HEK293 (cell line): ENCODE data around the gene CAMKK1.

Experiments used
- FEZF1 ChIP-seq: fragments of 450-650 bp; formaldehyde crosslinking; IDR thresholded peaks from 2 replicates; pipeline ENCODE4 v1.5.1; 2016; ENCODE audit warnings: missing biosample characterization, missing genetic modification characterization
- MZF1 ChIP-seq: fragments of 450-650 bp; formaldehyde crosslinking; IDR thresholded peaks from 2 replicates; pipeline ENCODE4 v1.5.1; 2017; ENCODE audit warnings: missing biosample characterization, missing genetic modification characterization, borderline replicate concordance
- SALL2 ChIP-seq: fragments of 450-650 bp; formaldehyde crosslinking; IDR thresholded peaks from 2 replicates; pipeline ENCODE4 v1.5.0; 2017; ENCODE audit warnings: missing biosample characterization, mild to moderate bottlenecking, missing genetic modification characterization, borderline replicate concordance
- SCRT1 ChIP-seq: fragments of 450-650 bp; formaldehyde crosslinking; IDR thresholded peaks from 2 replicates; pipeline ENCODE4 v1.5.1; 2016; ENCODE audit warnings: missing biosample characterization, missing genetic modification characterization, borderline replicate concordance
- ZEB2 ChIP-seq: fragments of 450-650 bp; formaldehyde crosslinking; IDR thresholded peaks from 2 replicates; pipeline ENCODE4 v1.5.1; 2016; ENCODE audit warnings: missing biosample characterization, missing genetic modification characterization
- ZFHX2 ChIP-seq: fragments of 450-650 bp; formaldehyde crosslinking; conservative IDR thresholded peaks from 2 replicates; pipeline ENCODE4 v1.5.1; 2016; ENCODE audit warnings: missing biosample characterization, missing genetic modification characterization
- ZFP41 ChIP-seq: fragments of 450-650 bp; formaldehyde crosslinking; IDR thresholded peaks from 2 replicates; pipeline ENCODE4 v1.5.1; 2016; ENCODE audit warnings: missing biosample characterization, missing genetic modification characterization, borderline replicate concordance
- ZNF133 ChIP-seq: fragments of 450-650 bp; formaldehyde crosslinking; IDR thresholded peaks from 2 replicates; pipeline ENCODE4 v1.5.1; 2016; ENCODE audit warnings: missing biosample characterization, missing genetic modification characterization
- ZNF19 ChIP-seq: fragments of 450-650 bp; formaldehyde crosslinking; IDR thresholded peaks from 2 replicates; pipeline ENCODE4; 2016; ENCODE audit warnings: missing biosample characterization, missing genetic modification characterization, low read depth
- ZNF2 ChIP-seq: fragments of 450-650 bp; formaldehyde crosslinking; IDR thresholded peaks from 2 replicates; pipeline ENCODE4 v1.5.1; 2016; ENCODE audit warnings: missing biosample characterization, missing genetic modification characterization
- ZNF48 ChIP-seq: fragments of 450-650 bp; formaldehyde crosslinking; IDR thresholded peaks from 2 replicates; pipeline ENCODE4 v1.5.1; 2016; ENCODE audit warnings: missing biosample characterization, missing genetic modification characterization
- ZNF544 ChIP-seq: fragments of 450-650 bp; formaldehyde crosslinking; IDR thresholded peaks from 2 replicates; pipeline ENCODE4 v1.5.0; 2017; ENCODE audit warnings: missing biosample characterization, missing genetic modification characterization
- ZNF548 ChIP-seq: fragments of 450-650 bp; formaldehyde crosslinking; IDR thresholded peaks from 2 replicates; pipeline ENCODE4 v1.5.1; 2016; ENCODE audit warnings: missing biosample characterization, missing genetic modification characterization
- ZNF626 ChIP-seq: fragments of 450-650 bp; sonication (Bioruptor Pico); formaldehyde crosslinking; IDR thresholded peaks from 2 replicates; pipeline ENCODE4 v1.5.1; 2018; ENCODE audit warnings: missing biosample characterization, missing genetic modification characterization, inconsistent platforms
- ZNF777 ChIP-seq: fragments of 450-650 bp; formaldehyde crosslinking; IDR thresholded peaks from 2 replicates; pipeline ENCODE4 v1.5.1; 2017; ENCODE audit warnings: missing biosample characterization, missing genetic modification characterization, borderline replicate concordance
- TF ChIP-seq, protein P1 (sequence below): fragments of 450-650 bp; formaldehyde crosslinking; IDR thresholded peaks from 2 replicates; pipeline ENCODE4 v1.5.1; 2016; ENCODE audit warnings: missing biosample characterization, missing genetic modification characterization
- TF ChIP-seq, protein P2 (sequence below): fragments of 450-650 bp; formaldehyde crosslinking; IDR thresholded peaks from 2 replicates; pipeline ENCODE4 v1.5.1; 2016; ENCODE audit warnings: missing biosample characterization, missing genetic modification characterization
- TF ChIP-seq, protein P3 (sequence below): fragments of 450-650 bp; formaldehyde crosslinking; IDR thresholded peaks from 2 replicates; pipeline ENCODE4 v1.5.1; 2017; ENCODE audit warnings: missing biosample characterization, missing genetic modification characterization
- TF ChIP-seq, protein P4 (sequence below): fragments of 450-650 bp; formaldehyde crosslinking; IDR thresholded peaks from 2 replicates; pipeline ENCODE4 v1.5.1; 2016; ENCODE audit warnings: missing biosample characterization, missing genetic modification characterization
- TF ChIP-seq, protein P5 (sequence below): fragments of 450-650 bp; formaldehyde crosslinking; IDR thresholded peaks from 2 replicates; pipeline ENCODE4 v1.5.1; 2016; ENCODE audit warnings: missing biosample characterization, missing genetic modification characterization
- TF ChIP-seq, protein P6 (sequence below): fragments of 450-650 bp; formaldehyde crosslinking; IDR thresholded peaks from 2 replicates; pipeline ENCODE4 v1.5.1; 2016; ENCODE audit warnings: missing biosample characterization, missing genetic modification characterization, borderline replicate concordance
- TF ChIP-seq, protein P7 (sequence below): fragments of 450-650 bp; formaldehyde crosslinking; IDR thresholded peaks from 2 replicates; pipeline ENCODE4 v1.5.1; 2016; ENCODE audit warnings: missing biosample characterization, missing genetic modification characterization
- TF ChIP-seq, protein P8 (sequence below): fragments of 450-650 bp; formaldehyde crosslinking; IDR thresholded peaks from 2 replicates; pipeline ENCODE4 v1.5.1; 2016; ENCODE audit warnings: missing biosample characterization, missing genetic modification characterization

Gene CAMKK1

DNA sequence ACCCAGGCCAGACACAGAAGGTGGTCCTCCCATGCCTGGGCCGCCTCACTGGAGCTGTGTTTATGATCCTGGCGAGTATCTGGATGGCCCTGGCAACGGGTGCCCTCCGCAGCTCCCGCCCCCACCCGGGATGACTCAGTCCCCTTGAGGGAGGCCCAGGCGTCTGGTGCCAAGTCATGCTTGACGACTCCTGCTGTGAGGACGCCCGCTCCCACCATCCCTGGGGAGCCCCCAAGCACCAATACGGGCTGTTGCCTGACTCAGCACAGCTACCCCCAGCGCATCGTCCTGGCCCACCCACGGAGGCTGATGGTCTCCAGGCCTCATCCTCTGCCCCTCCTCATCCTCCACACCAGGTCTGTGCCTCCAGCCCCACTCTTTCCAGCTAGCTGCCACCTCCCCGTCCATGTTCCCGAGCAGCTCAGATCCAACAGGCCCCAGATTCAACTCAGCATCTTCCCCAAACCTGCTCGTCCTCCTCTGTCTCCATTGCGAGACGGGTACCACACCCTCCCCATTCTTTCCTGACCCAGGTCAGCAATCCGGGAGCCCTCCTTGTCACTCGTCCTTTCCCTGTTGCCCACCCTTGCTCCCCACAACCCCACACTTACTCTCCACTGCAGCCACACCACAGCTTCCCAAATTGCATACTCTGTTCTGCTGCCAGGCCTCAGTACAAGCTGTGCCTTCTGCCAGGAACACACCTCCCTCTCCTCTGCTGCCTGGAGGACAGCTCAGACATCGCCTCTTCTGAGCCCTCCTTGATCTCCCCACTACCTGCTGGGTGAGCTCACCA is 2.6 kb downstream of the CAMKK1 start (continued):
- TF ChIP-seq, protein P1, sequence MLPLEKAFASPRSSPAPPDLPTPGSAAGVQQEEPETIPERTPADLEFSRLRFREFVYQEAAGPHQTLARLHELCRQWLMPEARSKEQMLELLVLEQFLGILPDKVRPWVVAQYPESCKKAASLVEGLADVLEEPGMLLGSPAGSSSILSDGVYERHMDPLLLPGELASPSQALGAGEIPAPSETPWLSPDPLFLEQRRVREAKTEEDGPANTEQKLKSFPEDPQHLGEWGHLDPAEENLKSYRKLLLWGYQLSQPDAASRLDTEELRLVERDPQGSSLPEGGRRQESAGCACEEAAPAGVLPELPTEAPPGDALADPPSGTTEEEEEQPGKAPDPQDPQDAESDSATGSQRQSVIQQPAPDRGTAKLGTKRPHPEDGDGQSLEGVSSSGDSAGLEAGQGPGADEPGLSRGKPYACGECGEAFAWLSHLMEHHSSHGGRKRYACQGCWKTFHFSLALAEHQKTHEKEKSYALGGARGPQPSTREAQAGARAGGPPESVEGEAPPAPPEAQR (tag by site-specific recombination), result peak; percentile 97
- TF ChIP-seq, protein P2, sequence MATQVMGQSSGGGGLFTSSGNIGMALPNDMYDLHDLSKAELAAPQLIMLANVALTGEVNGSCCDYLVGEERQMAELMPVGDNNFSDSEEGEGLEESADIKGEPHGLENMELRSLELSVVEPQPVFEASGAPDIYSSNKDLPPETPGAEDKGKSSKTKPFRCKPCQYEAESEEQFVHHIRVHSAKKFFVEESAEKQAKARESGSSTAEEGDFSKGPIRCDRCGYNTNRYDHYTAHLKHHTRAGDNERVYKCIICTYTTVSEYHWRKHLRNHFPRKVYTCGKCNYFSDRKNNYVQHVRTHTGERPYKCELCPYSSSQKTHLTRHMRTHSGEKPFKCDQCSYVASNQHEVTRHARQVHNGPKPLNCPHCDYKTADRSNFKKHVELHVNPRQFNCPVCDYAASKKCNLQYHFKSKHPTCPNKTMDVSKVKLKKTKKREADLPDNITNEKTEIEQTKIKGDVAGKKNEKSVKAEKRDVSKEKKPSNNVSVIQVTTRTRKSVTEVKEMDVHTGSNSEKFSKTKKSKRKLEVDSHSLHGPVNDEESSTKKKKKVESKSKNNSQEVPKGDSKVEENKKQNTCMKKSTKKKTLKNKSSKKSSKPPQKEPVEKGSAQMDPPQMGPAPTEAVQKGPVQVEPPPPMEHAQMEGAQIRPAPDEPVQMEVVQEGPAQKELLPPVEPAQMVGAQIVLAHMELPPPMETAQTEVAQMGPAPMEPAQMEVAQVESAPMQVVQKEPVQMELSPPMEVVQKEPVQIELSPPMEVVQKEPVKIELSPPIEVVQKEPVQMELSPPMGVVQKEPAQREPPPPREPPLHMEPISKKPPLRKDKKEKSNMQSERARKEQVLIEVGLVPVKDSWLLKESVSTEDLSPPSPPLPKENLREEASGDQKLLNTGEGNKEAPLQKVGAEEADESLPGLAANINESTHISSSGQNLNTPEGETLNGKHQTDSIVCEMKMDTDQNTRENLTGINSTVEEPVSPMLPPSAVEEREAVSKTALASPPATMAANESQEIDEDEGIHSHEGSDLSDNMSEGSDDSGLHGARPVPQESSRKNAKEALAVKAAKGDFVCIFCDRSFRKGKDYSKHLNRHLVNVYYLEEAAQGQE (tag by site-specific recombination), result 0 out of 2 replicates have a peak, but pooled peaks have one; percentile 47
- no peak for TF ChIP-seq SCRT1 (tag by site-specific recombination)
- no peak for TF ChIP-seq ZNF777
- peak; percentile 44; the same call in 1 of the 2 replicates for TF ChIP-seq SALL2 (tag by site-specific recombination)
- TF ChIP-seq, protein P3, sequence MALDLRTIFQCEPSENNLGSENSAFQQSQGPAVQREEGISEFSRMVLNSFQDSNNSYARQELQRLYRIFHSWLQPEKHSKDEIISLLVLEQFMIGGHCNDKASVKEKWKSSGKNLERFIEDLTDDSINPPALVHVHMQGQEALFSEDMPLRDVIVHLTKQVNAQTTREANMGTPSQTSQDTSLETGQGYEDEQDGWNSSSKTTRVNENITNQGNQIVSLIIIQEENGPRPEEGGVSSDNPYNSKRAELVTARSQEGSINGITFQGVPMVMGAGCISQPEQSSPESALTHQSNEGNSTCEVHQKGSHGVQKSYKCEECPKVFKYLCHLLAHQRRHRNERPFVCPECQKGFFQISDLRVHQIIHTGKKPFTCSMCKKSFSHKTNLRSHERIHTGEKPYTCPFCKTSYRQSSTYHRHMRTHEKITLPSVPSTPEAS (tag by site-specific recombination), result peak; percentile 77
- TF ChIP-seq ZNF2 (tag by site-specific recombination), result peak; percentile 93
- TF ChIP-seq, protein P4, sequence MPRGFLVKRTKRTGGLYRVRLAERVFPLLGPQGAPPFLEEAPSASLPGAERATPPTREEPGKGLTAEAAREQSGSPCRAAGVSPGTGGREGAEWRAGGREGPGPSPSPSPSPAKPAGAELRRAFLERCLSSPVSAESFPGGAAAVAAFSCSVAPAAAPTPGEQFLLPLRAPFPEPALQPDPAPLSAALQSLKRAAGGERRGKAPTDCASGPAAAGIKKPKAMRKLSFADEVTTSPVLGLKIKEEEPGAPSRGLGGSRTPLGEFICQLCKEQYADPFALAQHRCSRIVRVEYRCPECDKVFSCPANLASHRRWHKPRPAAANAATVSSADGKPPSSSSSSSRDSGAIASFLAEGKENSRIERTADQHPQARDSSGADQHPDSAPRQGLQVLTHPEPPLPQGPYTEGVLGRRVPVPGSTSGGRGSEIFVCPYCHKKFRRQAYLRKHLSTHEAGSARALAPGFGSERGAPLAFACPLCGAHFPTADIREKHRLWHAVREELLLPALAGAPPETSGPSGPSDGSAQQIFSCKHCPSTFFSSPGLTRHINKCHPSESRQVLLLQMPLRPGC (tag by site-specific recombination), result peak; percentile 99
- TF ChIP-seq ZNF48, result no peak
- TF ChIP-seq, protein P5, sequence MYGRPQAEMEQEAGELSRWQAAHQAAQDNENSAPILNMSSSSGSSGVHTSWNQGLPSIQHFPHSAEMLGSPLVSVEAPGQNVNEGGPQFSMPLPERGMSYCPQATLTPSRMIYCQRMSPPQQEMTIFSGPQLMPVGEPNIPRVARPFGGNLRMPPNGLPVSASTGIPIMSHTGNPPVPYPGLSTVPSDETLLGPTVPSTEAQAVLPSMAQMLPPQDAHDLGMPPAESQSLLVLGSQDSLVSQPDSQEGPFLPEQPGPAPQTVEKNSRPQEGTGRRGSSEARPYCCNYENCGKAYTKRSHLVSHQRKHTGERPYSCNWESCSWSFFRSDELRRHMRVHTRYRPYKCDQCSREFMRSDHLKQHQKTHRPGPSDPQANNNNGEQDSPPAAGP (tag by site-specific recombination), result peak; percentile 100
- TF ChIP-seq ZFHX2 (tag by site-specific recombination), result peak; percentile 99
- peak; percentile 45; the same call in 1 of the 2 replicates for TF ChIP-seq ZNF548
- peak; percentile 67; the same call in 1 of the 2 replicates for TF ChIP-seq MZF1 (tag by site-specific recombination)
- TF ChIP-seq ZEB2, result peak; percentile 100
- no peak for TF ChIP-seq ZNF544
- no peak for TF ChIP-seq ZNF626
- TF ChIP-seq ZNF133, result peak; percentile 35; the same call in 1 of the 2 replicates
- no peak for TF ChIP-seq ZFP41
- no peak for TF ChIP-seq ZNF19 (tag by site-specific recombination)
- TF ChIP-seq, protein P6, sequence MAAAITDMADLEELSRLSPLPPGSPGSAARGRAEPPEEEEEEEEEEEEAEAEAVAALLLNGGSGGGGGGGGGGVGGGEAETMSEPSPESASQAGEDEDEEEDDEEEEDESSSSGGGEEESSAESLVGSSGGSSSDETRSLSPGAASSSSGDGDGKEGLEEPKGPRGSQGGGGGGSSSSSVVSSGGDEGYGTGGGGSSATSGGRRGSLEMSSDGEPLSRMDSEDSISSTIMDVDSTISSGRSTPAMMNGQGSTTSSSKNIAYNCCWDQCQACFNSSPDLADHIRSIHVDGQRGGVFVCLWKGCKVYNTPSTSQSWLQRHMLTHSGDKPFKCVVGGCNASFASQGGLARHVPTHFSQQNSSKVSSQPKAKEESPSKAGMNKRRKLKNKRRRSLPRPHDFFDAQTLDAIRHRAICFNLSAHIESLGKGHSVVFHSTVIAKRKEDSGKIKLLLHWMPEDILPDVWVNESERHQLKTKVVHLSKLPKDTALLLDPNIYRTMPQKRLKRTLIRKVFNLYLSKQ (tag by site-specific recombination), result 0 out of 2 replicates have a peak, but pooled peaks have one; percentile 72
- TF ChIP-seq FEZF1, result peak; percentile 83
- TF ChIP-seq, protein P7, sequence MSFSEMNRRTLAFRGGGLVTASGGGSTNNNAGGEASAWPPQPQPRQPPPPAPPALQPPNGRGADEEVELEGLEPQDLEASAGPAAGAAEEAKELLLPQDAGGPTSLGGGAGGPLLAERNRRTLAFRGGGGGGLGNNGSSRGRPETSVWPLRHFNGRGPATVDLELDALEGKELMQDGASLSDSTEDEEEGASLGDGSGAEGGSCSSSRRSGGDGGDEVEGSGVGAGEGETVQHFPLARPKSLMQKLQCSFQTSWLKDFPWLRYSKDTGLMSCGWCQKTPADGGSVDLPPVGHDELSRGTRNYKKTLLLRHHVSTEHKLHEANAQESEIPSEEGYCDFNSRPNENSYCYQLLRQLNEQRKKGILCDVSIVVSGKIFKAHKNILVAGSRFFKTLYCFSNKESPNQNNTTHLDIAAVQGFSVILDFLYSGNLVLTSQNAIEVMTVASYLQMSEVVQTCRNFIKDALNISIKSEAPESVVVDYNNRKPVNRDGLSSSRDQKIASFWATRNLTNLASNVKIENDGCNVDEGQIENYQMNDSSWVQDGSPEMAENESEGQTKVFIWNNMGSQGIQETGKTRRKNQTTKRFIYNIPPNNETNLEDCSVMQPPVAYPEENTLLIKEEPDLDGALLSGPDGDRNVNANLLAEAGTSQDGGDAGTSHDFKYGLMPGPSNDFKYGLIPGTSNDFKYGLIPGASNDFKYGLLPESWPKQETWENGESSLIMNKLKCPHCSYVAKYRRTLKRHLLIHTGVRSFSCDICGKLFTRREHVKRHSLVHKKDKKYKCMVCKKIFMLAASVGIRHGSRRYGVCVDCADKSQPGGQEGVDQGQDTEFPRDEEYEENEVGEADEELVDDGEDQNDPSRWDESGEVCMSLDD, result peak; percentile 98
- TF ChIP-seq, protein P8, sequence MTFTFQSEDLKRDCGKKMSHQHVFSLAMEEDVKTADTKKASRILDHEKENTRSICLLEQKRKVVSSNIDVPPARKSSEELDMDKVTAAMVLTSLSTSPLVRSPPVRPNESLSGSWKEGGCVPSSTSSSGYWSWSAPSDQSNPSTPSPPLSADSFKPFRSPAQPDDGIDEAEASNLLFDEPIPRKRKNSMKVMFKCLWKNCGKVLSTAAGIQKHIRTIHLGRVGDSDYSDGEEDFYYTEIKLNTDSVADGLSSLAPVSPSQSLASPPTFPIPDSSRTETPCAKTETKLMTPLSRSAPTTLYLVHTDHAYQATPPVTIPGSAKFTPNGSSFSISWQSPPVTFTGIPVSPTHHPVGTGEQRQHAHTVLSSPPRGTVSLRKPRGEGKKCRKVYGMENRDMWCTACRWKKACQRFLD (tag by site-specific recombination), result no peak
